A549 (cell line): Measurements from ENCODE around the gene LCK. TPM values are rescaled to one million over a fixed set of nuclear protein-coding genes. Genes with fewer than 3 reads are reported as not detected.

Experiments
- ATAC-seq, 2 experiments: fragments of 200-7000 bp in 1 of 2; fragments of >200 bp in 1 of 2; cut with Nextera tagmentation in 1 of 2; cut with Tn5 transposase in 1 of 2; 3 replicates each; pipeline versions ENCODE4 v1.8.0 to v1.9.1; 2018 to 2020; ENCODE audit warnings: mild to moderate bottlenecking in 1 of 2, moderate library complexity in 1 of 2
- CTCF ChIA-PET: fragments of 300-600 bp; sonication (Branson Sonifier 250); formaldehyde crosslinking; extraction: SDS; loops from one replicate; lab custom pipeline; 2021; ENCODE audit warnings: antibody characterized with exemption, inconsistent platforms; lab: Yijun Ruan, JAX
- POLR2A ChIA-PET: fragments of 350-600 bp; formaldehyde crosslinking; extraction: SDS; loops from one replicate; lab custom pipeline; 2021; ENCODE audit warnings: antibody characterized with exemption, inconsistent platforms; lab: Yijun Ruan, JAX
- DNase-seq, 2 experiments: peaks; one replicate each; pipeline versions ENCODE4 v3.0.0 to v3.0.0-alpha.2; 2011 to 2016; ENCODE audit warnings: low read depth in 1 of 2, low spot score in 1 of 2
- FAIRE-seq: peaks from 2 replicates; lab custom pipeline; 2011; peaks lifted over from hg19 to GRCh38; lab: Jason Lieb, UNC
- H3K27ac ChIP-seq, 2 experiments: fragments of >200 bp; sonication (Bioruptor Twin); formaldehyde crosslinking; 3 replicates each; pipeline ENCODE4 v1.5.1; 2016 to 2017
- H3K4me1 ChIP-seq: fragments of >200 bp; sonication (Bioruptor Twin); formaldehyde crosslinking; 3 replicates; pipeline ENCODE4 v1.6.1; 2016
- H3K4me2 ChIP-seq: fragments of >200 bp; sonication (Bioruptor Twin); formaldehyde crosslinking; 3 replicates; pipeline ENCODE4 v1.6.1; 2016
- H3K4me3 ChIP-seq: fragments of >200 bp; sonication (Bioruptor Twin); formaldehyde crosslinking; 3 replicates; pipeline ENCODE4 v1.5.1; 2016
- H3K9me3 ChIP-seq: fragments of >200 bp; sonication (Bioruptor Twin); formaldehyde crosslinking; 3 replicates; pipeline ENCODE4 v1.6.1; 2016
- ATOH8 ChIP-seq: fragments of 250-450 bp; sonication (Bioruptor Pico); IDR thresholded peaks from 2 replicates; pipeline ENCODE4 v1.5.0; 2020; ENCODE audit warnings: low read depth, mild to moderate bottlenecking, moderate library complexity
- BHLHE40 ChIP-seq: IDR thresholded peaks from 2 replicates; pipeline ENCODE4 v1.6.1; 2012; ENCODE audit warnings: low read depth, low read length, inconsistent platforms
- CHD2 ChIP-seq: fragments of 150-350 bp; IDR thresholded peaks from 2 replicates; pipeline ENCODE4 v1.6.1; 2014; ENCODE audit warnings: low read length; ENCODE audit not compliant: partially characterized antibody
- EHMT2 ChIP-seq: fragments of 200-600 bp; sonication (generic); IDR thresholded peaks from 2 replicates; pipeline ENCODE4 v1.6.1; 2016; ENCODE audit warnings: antibody characterized with exemption, low read depth, mild to moderate bottlenecking, moderate library complexity
- ELK1 ChIP-seq: fragments of 150-350 bp; IDR thresholded peaks from 2 replicates; pipeline ENCODE4 v1.6.1; 2014; ENCODE audit warnings: low read depth, mild to moderate bottlenecking, low read length
- HES2 ChIP-seq: fragments of >200 bp; sonication (Bioruptor Twin); formaldehyde crosslinking; IDR thresholded peaks from 2 replicates; pipeline ENCODE4 v1.6.1; 2016
- HEYL ChIP-seq: fragments of 250-450 bp; sonication (Bioruptor Pico); IDR thresholded peaks from 2 replicates; pipeline ENCODE4 v1.8.0; 2021; ENCODE audit warnings: mild to moderate bottlenecking, moderate library complexity
- HMGXB4 ChIP-seq: fragments of 250-450 bp; sonication (Bioruptor Pico); IDR thresholded peaks from 2 replicates; pipeline ENCODE4 v1.5.0; 2021; ENCODE audit warnings: mild to moderate bottlenecking, moderate library complexity, borderline replicate concordance
- HOXB5 ChIP-seq: fragments of 250-450 bp; sonication (Bioruptor Pico); IDR thresholded peaks from 2 replicates; pipeline ENCODE4 v1.5.0; 2020; ENCODE audit warnings: mild to moderate bottlenecking, moderate library complexity
- JUN ChIP-seq, 2 experiments: fragments of >200 bp; sonication (Bioruptor Twin); formaldehyde crosslinking; IDR thresholded peaks; 2 replicates in 1 of 2; 3 replicates in 1 of 2; pipeline ENCODE4 v1.6.1; 2016 to 2017
- JUNB ChIP-seq: fragments of >200 bp; sonication (Bioruptor Twin); formaldehyde crosslinking; IDR thresholded peaks from 2 replicates; pipeline ENCODE4 v1.6.1; 2016
- KDM1A ChIP-seq: fragments of 200-600 bp; sonication (generic); IDR thresholded peaks from 2 replicates; pipeline ENCODE4 v1.6.1; 2016; ENCODE audit warnings: low read depth, mild to moderate bottlenecking
- KDM5A ChIP-seq: fragments of 200-600 bp; sonication (generic); IDR thresholded peaks from 2 replicates; pipeline ENCODE4 v1.6.1; 2016; ENCODE audit warnings: antibody characterized with exemption, mild to moderate bottlenecking
- MAFK ChIP-seq: fragments of 450-650 bp; IDR thresholded peaks from 2 replicates; pipeline ENCODE4 v1.6.1; 2014; ENCODE audit not compliant: partially characterized antibody
- MAZ ChIP-seq: fragments of 150-350 bp; IDR thresholded peaks from 2 replicates; pipeline ENCODE4 v1.6.1; 2014; ENCODE audit warnings: antibody characterized with exemption, low read depth, low read length, borderline replicate concordance
- MYC ChIP-seq: IDR thresholded peaks from 2 replicates; pipeline ENCODE4 v1.6.1; 2012; ENCODE audit warnings: mild to moderate bottlenecking, inconsistent platforms, low read length, improper control_type of control experiment, borderline replicate concordance
- PHF8 ChIP-seq: fragments of 200-600 bp; sonication (generic); IDR thresholded peaks from 2 replicates; pipeline ENCODE4 v1.6.1; 2016; ENCODE audit warnings: low read depth, mild to moderate bottlenecking, antibody characterized with exemption, moderate library complexity, borderline replicate concordance
- POLR2A ChIP-seq: IDR thresholded peaks from 2 replicates; pipeline ENCODE4 v1.6.1; 2012; ENCODE audit warnings: mild to moderate bottlenecking, low read length
- RAD21 ChIP-seq, 2 experiments: fragments of >200 bp in 1 of 2; sonication (Bioruptor Twin) in 1 of 2; formaldehyde crosslinking in 1 of 2; IDR thresholded peaks in 1 of 2; conservative IDR thresholded peaks in 1 of 2; 2 replicates in 1 of 2; 3 replicates in 1 of 2; pipeline ENCODE4 v1.6.1; 2012 to 2018; ENCODE audit warnings: inconsistent platforms in 1 of 2
- RFX5 ChIP-seq: fragments of 450-650 bp; IDR thresholded peaks from 2 replicates; pipeline ENCODE4 v1.7.1; 2014; ENCODE audit warnings: antibody characterized with exemption, mild to moderate bottlenecking, moderate library complexity
- SMC3 ChIP-seq: fragments of >200 bp; sonication (Bioruptor Twin); formaldehyde crosslinking; IDR thresholded peaks from 3 replicates; pipeline ENCODE4 v1.6.1; 2018; ENCODE audit warnings: inconsistent platforms
- SREBF2 ChIP-seq: fragments of 450-650 bp; IDR thresholded peaks from 2 replicates; pipeline ENCODE4 v1.6.1; 2014; ENCODE audit warnings: mild to moderate bottlenecking, moderate library complexity
- TP53 ChIP-seq: fragments of 250-450 bp; sonication (Bioruptor Pico); IDR thresholded peaks from 2 replicates; pipeline ENCODE4 v1.5.0; 2021; ENCODE audit warnings: mild to moderate bottlenecking, moderate library complexity
- WGBS: methylation state at CpG from one replicate; pipeline ENCODE4 v1.1.6; 2017; ENCODE audit errors: missing lambda C conversion rate; 5-methylcytosine and 5-hydroxymethylcytosine counted together
- polyA plus RNA-seq, 4 experiments: library from polyadenylated mRNA; depleted of rRNA in 3 of 4; stranded (reverse); fragments of >200 nt; fragmentation: RNase III in 1 of 4; extraction: RNeasy Plus Mini Kit Qiagen cat#74134 plus additional on column Dnase treatment in 1 of 4; gene quantifications; 2 replicates in 3 of 4; 3 replicates in 1 of 4; pipeline ENCODE4 v1.2.3, GENCODE V29; 2011 to 2017

The LCK gene
- polyA plus RNA-seq, 2 of the 4 experiments (the other 2 are of a cell fraction), result 0.03 TPM; not detected in 1

DNA sequence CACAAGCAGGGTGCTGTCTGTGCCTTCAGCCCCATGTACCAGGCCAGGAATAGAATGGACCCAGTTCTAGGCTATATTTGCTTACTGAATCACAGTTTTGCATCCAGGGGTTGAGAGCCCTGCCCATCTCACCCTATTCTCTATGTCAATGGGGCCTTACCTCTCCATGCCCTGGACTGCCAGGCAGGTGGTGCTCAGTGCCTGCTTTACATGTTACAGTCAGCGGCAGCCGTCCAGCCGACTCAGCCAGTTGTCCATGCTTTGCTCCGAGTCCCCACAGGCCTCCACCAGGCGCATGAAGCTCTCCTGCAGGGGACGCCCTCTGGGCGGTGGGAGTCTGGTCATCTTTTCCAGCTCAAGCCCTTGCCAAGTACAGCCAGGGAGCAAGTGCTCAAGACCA lies 16.3 kb upstream of the LCK start:
- H3K4me2 ChIP-seq, result no peak overlapping the region
- WGBS, result 85% methylated on average over 5 of the region's 7 CpGs
- no peaks in the 10 kb centered on the region for H3K9me3 ChIP-seq
- peak; percentile 36 to 40; a peak in 5 of 6 replicates for ATAC-seq
- no peak for TF ChIP-seq ATOH8 (CRISPR knock-in tag)
- no peak for TF ChIP-seq TP53 (CRISPR knock-in tag)
- no peak for TF ChIP-seq HOXB5 (CRISPR knock-in tag)
- TF ChIP-seq EHMT2, result no peak
- no peak for TF ChIP-seq POLR2A
- TF ChIP-seq JUN (IDR thresholded peaks at IDR 0.05), result no peak
- TF ChIP-seq MAFK, result no peak
- TF ChIP-seq HES2, result no peak
- TF ChIP-seq SMC3, result no peak
- TF ChIP-seq MAZ, result no peak
- TF ChIP-seq RAD21 (conservative IDR thresholded peaks at IDR 0.05 in 1 of 2, IDR thresholded peaks at IDR 0.05 in 1 of 2), result no peak
- TF ChIP-seq SREBF2, result no peak
- TF ChIP-seq RFX5, result no peak
- no peak for TF ChIP-seq CHD2
- DNase-seq, result peak in 1 of 2 experiments; percentile 24
- H3K27ac ChIP-seq, result peak overlapping the region; percentile 79 to 87
- peaks cover 35% of the 10 kb centered on the region for H3K4me1 ChIP-seq
- FAIRE-seq, result no peak
- ChIA-PET POLR2A (interaction anchor here (0.6 kb wide), 1 partner anchor 56 kb away, joined by 3 read pairs; the partner anchor contains the start of gene TXLNA), CTCF (interaction anchor here (0.8 to 1.4 kb wide), 4 partner anchors 8 to 97 kb away, joined by 3 to 4 read pairs (median 3); no protein-coding TSS in a partner anchor)
- H3K4me3 ChIP-seq, result no peak overlapping the region

GRCh38 chr1:32239337-32239736 lies 11.7 kb upstream of the LCK start:
- CTCF ChIA-PET, result interaction anchor here (1.9 to 4.8 kb wide), 5 partner anchors 7 to 79 kb away, joined by 6 to 45 read pairs (median 17); no protein-coding TSS in a partner anchor
- no peak for DNase-seq
- 78% methylated on average over 4 of the region's 4 CpGs for WGBS
- TF ChIP-seq PHF8 (no peak), TP53 (CRISPR knock-in tag) (no peak), HEYL (no peak), KDM1A (no peak), MYC (no peak), HMGXB4 (no peak), JUN (IDR thresholded peaks at IDR 0.05) (no peak), BHLHE40 (no peak), HOXB5 (CRISPR knock-in tag) (no peak), RFX5 (no peak), JUNB (no peak), ELK1 (no peak), KDM5A (no peak)
- TF ChIP-seq, all 56 proteins: peak for 0
- no peak for ATAC-seq
- FAIRE-seq, result no peak
- no peaks in the 10 kb centered on the region for H3K9me3 ChIP-seq
- no peak overlapping the region for H3K4me3 ChIP-seq
- POLR2A ChIA-PET, result interaction anchor here (2.2 kb wide), 1 partner anchor 52 kb away, joined by 11 read pairs; the partner anchor contains the start of gene HDAC1
- H3K4me1 ChIP-seq, result peaks cover 51% of the 10 kb centered on the region
- H3K27ac ChIP-seq, result no peak overlapping the region
- H3K4me2 ChIP-seq, result no peak overlapping the region
